H9 (cell line): ENCODE data around the gene VGLL1. TPM values are rescaled to one million over a fixed set of nuclear protein-coding genes. Genes with fewer than 3 reads are reported as not detected.

Experiments used
- DNase-seq: peaks from one replicate; pipeline ENCODE4 v3.0.0-alpha.2; 2017
- H2AFZ ChIP-seq: one replicate; pipeline ENCODE4 v1.6.1; 2013; ENCODE audit warnings: mild to moderate bottlenecking, low read length, control low read depth, moderate library complexity
- H2AK5ac ChIP-seq: 2 replicates; pipeline ENCODE4 v1.6.1; 2013; ENCODE audit warnings: low read length, control low read depth, mixed read lengths; ENCODE audit not compliant: insufficient read length
- H2BK120ac ChIP-seq: one replicate; pipeline ENCODE4 v1.6.1; 2013; ENCODE audit warnings: low read depth, mild to moderate bottlenecking, low read length, control low read depth, inconsistent platforms; ENCODE audit not compliant: poor library complexity, severe bottlenecking
- H2BK12ac ChIP-seq: 2 replicates; pipeline ENCODE4 v1.6.1; 2013; ENCODE audit warnings: low read length, control low read depth, mixed read lengths, low read depth; ENCODE audit not compliant: insufficient read length
- H2BK15ac ChIP-seq: 2 replicates; pipeline ENCODE4 v1.6.1; 2013; ENCODE audit warnings: low read depth, low read length, control low read depth
- H2BK20ac ChIP-seq: one replicate; pipeline ENCODE4 v1.6.1; 2013; ENCODE audit warnings: low read depth, mild to moderate bottlenecking, low read length, control low read depth, inconsistent platforms; ENCODE audit not compliant: poor library complexity, severe bottlenecking
- H2BK5ac ChIP-seq: 2 replicates; pipeline ENCODE4 v1.6.1; 2013; ENCODE audit warnings: low read length, control low read depth, mixed read lengths; ENCODE audit not compliant: insufficient read length
- H3K14ac ChIP-seq: 2 replicates; pipeline ENCODE4 v1.6.1; 2013; ENCODE audit warnings: low read length, control low read depth; ENCODE audit not compliant: insufficient read depth
- H3K18ac ChIP-seq: 2 replicates; pipeline ENCODE4 v1.6.1; 2013; ENCODE audit warnings: low read depth, mild to moderate bottlenecking, mixed read lengths, low read length, control low read depth; ENCODE audit not compliant: insufficient read length
- H3K23ac ChIP-seq: 2 replicates; pipeline ENCODE4 v1.6.1; 2013; ENCODE audit warnings: low read length, control low read depth, mixed read lengths, low read depth; ENCODE audit not compliant: insufficient read length
- H3K23me2 ChIP-seq: 2 replicates; pipeline ENCODE4 v1.6.1; 2013; ENCODE audit warnings: low read depth, mild to moderate bottlenecking, mixed read lengths, low read length, control low read depth; ENCODE audit not compliant: insufficient read length, poor library complexity, severe bottlenecking
- H3K27ac ChIP-seq: 2 replicates; pipeline ENCODE4 v1.5.1; 2013; ENCODE audit warnings: low read length, control low read depth, mixed read lengths, low read depth; ENCODE audit not compliant: insufficient read length
- H3K27me3 ChIP-seq: 2 replicates; pipeline ENCODE4 v1.6.1; 2013; ENCODE audit warnings: low read length, control low read depth, inconsistent platforms; ENCODE audit not compliant: insufficient read depth
- H3K4ac ChIP-seq: 2 replicates; pipeline ENCODE4 v1.6.1; 2013; ENCODE audit warnings: low read depth, mild to moderate bottlenecking, control low read depth, inconsistent platforms, low read length, moderate library complexity
- H3K4me1 ChIP-seq: 2 replicates; pipeline ENCODE4 v1.6.1; 2013; ENCODE audit warnings: low read length, control low read depth, inconsistent platforms; ENCODE audit not compliant: insufficient read depth
- H3K4me2 ChIP-seq: 2 replicates; pipeline ENCODE4 v1.6.1; 2013; ENCODE audit warnings: low read length, control low read depth, mixed read lengths; ENCODE audit not compliant: insufficient read length, insufficient read depth
- H3K56ac ChIP-seq: 2 replicates; pipeline ENCODE4 v1.6.1; 2013; ENCODE audit warnings: low read depth, mild to moderate bottlenecking, mixed read lengths, low read length, control low read depth; ENCODE audit not compliant: insufficient read length
- H3K79me1 ChIP-seq: 2 replicates; pipeline ENCODE4 v1.6.1; 2013; ENCODE audit warnings: low read depth, mild to moderate bottlenecking, moderate library complexity, low read length, control low read depth, inconsistent platforms; ENCODE audit not compliant: insufficient read depth, poor library complexity, severe bottlenecking
- H3K79me2 ChIP-seq: 2 replicates; pipeline ENCODE4 v1.6.1; 2013; ENCODE audit warnings: low read length, control low read depth, inconsistent platforms; ENCODE audit not compliant: insufficient read depth
- H3K9ac ChIP-seq: 2 replicates; pipeline ENCODE4 v1.6.1; 2013; ENCODE audit warnings: low read length, control low read depth, mixed read lengths; ENCODE audit not compliant: insufficient read length; ENCODE audit errors: extremely low read depth
- H3K9me3 ChIP-seq: one replicate; pipeline ENCODE4 v1.6.1; 2013; ENCODE audit warnings: low read depth, low read length, inconsistent platforms; ENCODE audit not compliant: control insufficient read depth
- H3T11ph ChIP-seq: one replicate; pipeline ENCODE4 v1.6.1; 2013; ENCODE audit warnings: mild to moderate bottlenecking, low read length, control low read depth, inconsistent platforms
- H4K20me1 ChIP-seq: one replicate; pipeline ENCODE4 v1.6.1; 2013; ENCODE audit not compliant: control insufficient read depth, insufficient read length, insufficient read depth
- H4K5ac ChIP-seq: 2 replicates; pipeline ENCODE4 v1.6.1; 2013; ENCODE audit warnings: low read depth, mild to moderate bottlenecking, mixed read lengths, low read length, control low read depth; ENCODE audit not compliant: insufficient read length
- H4K8ac ChIP-seq: replicated peaks from 2 replicates; pipeline ENCODE4 v1.6.1; 2013; ENCODE audit warnings: low read length, control low read depth, mixed read lengths, low read depth; ENCODE audit not compliant: insufficient read length
- H4K91ac ChIP-seq: 2 replicates; pipeline ENCODE4 v1.6.1; 2013; ENCODE audit warnings: low read depth, mild to moderate bottlenecking, moderate library complexity, mixed read lengths, low read length, control low read depth; ENCODE audit not compliant: insufficient read length
- H3K27ac Mint-ChIP-seq, 3 experiments: 2 replicates in 2 of 3; 3 replicates in 1 of 3; pipeline ENCODE4 v1.8.0; 2020 to 2021; ENCODE audit warnings: mixed read lengths in 3 of 3, mild to moderate bottlenecking in 1 of 3, moderate library complexity in 1 of 3
- H3K27me3 Mint-ChIP-seq: 2 replicates; pipeline ENCODE4 v1.8.0; 2021; ENCODE audit warnings: low read depth, mild to moderate bottlenecking, moderate library complexity, mixed read lengths
- H3K36me3 Mint-ChIP-seq, 3 experiments: 2 replicates in 2 of 3; 3 replicates in 1 of 3; pipeline ENCODE4 v1.8.0; 2020 to 2021; ENCODE audit warnings: low read depth in 3 of 3, mixed read lengths in 3 of 3; ENCODE audit not compliant: insufficient read depth in 1 of 3
- H3K4me1 Mint-ChIP-seq, 2 experiments: 2 replicates each; pipeline ENCODE4 v1.8.0; 2020; ENCODE audit warnings: mixed read lengths in 2 of 2
- H3K4me3 Mint-ChIP-seq, 2 experiments: 2 replicates in 1 of 2; 3 replicates in 1 of 2; pipeline ENCODE4 v1.8.0; 2020 to 2021; ENCODE audit warnings: mild to moderate bottlenecking in 2 of 2, mixed read lengths in 2 of 2, moderate library complexity in 1 of 2
- H3K9me3 Mint-ChIP-seq, 2 experiments: 2 replicates in 1 of 2; 3 replicates in 1 of 2; pipeline ENCODE4 v1.8.0; 2020; ENCODE audit warnings: mild to moderate bottlenecking in 2 of 2, mixed read lengths in 2 of 2, moderate library complexity in 1 of 2
- WGBS: extraction: QIAGEN DNeasy Blood & Tissue Kit; methylation state at CpG from one replicate; pipeline ENCODE4 v1.1.7; 2013; ENCODE audit warnings: missing lambda C conversion rate, low lambda C conversion rate, mixed read lengths; ENCODE audit not compliant: insufficient read length; ENCODE audit errors: extremely low coverage; 5-methylcytosine and 5-hydroxymethylcytosine counted together
- total RNA-seq: library from RNA; stranded (reverse); gene quantifications from 2 replicates; pipeline ENCODE4 v1.2.1, GENCODE V29; 2021
- TF ChIP-seq, protein P1 (sequence below): fragments of 200-600 bp; sonication (generic); conservative IDR thresholded peaks from 3 replicates; pipeline ENCODE4 v1.8.0; 2021; ENCODE audit warnings: antibody characterized with exemption, mild to moderate bottlenecking

The VGLL1 gene
- total RNA-seq, 1 experiment from 2014 or later, result not detected

DNA sequence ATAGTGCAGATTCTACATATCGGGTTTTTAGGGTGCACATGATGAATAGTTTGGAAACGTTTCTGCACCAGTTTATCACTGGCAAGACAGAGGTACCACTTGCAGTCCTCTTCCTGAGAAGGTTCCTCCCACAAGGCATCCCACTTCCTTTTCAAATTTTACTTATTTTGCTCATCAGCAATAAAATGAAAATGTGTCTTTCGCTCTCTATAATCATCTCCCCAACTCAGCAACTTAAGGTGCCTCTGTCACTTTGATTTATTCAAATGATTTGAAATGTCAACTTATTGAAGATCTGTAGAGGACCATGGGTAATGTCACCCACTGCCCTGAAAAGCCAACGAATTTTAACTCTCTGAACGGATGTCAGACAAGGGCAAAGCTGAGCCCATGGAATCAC is 53.2 kb downstream of the VGLL1 start:
- Mint-ChIP-seq H3K27me3 (no peaks in the 10 kb centered on the region), H3K4me3 (no peak overlapping the region), H3K27ac (no peak overlapping the region), H3K36me3 (peaks cover 0 to 3% (median 0%) of the 10 kb centered on the region in 3 experiments; a peak in 1 of 7 replicates), H3K4me1 (peaks cover 0 to 5% of the 10 kb centered on the region in 2 experiments; a peak in 2 of 4 replicates), H3K9me3 (peaks cover 47 to 62% of the 10 kb centered on the region in 2 experiments)
- no peak overlapping the region for H2AFZ ChIP-seq
- no peaks in the 10 kb centered on the region for H3K79me2 ChIP-seq
- no peak overlapping the region for H2AK5ac ChIP-seq
- no peak overlapping the region for H3K4me2 ChIP-seq
- no peak overlapping the region for H3K18ac ChIP-seq
- no CpG with 5 or more reads among the region's 5 CpGs for WGBS
- H3K79me1 ChIP-seq, result no peaks in the 10 kb centered on the region
- H2BK20ac ChIP-seq, result no peak overlapping the region
- H2BK15ac ChIP-seq, result no peak overlapping the region
- no peaks in the 10 kb centered on the region for H3K27me3 ChIP-seq
- H2BK5ac ChIP-seq, result no peak overlapping the region
- no peaks in the 10 kb centered on the region for H3K4me1 ChIP-seq
- no peak overlapping the region for H3K27ac ChIP-seq
- no peak overlapping the region for H2BK12ac ChIP-seq
- H3K23me2 ChIP-seq, result no peaks in the 10 kb centered on the region
- H3K23ac ChIP-seq, result no peak overlapping the region
- H4K91ac ChIP-seq, result no peak overlapping the region
- H2BK120ac ChIP-seq, result no peak overlapping the region
- H3K9me3 ChIP-seq, result peaks cover 49% of the 10 kb centered on the region
- no peak overlapping the region for H4K5ac ChIP-seq
- H4K20me1 ChIP-seq, result no peaks in the 10 kb centered on the region
- no peak overlapping the region for H4K8ac ChIP-seq
- H3K14ac ChIP-seq, result no peak overlapping the region
- H3K4ac ChIP-seq, result no peak overlapping the region
- H3T11ph ChIP-seq, result no peak overlapping the region
- TF ChIP-seq, protein P1, sequence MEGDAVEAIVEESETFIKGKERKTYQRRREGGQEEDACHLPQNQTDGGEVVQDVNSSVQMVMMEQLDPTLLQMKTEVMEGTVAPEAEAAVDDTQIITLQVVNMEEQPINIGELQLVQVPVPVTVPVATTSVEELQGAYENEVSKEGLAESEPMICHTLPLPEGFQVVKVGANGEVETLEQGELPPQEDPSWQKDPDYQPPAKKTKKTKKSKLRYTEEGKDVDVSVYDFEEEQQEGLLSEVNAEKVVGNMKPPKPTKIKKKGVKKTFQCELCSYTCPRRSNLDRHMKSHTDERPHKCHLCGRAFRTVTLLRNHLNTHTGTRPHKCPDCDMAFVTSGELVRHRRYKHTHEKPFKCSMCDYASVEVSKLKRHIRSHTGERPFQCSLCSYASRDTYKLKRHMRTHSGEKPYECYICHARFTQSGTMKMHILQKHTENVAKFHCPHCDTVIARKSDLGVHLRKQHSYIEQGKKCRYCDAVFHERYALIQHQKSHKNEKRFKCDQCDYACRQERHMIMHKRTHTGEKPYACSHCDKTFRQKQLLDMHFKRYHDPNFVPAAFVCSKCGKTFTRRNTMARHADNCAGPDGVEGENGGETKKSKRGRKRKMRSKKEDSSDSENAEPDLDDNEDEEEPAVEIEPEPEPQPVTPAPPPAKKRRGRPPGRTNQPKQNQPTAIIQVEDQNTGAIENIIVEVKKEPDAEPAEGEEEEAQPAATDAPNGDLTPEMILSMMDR, result no peak
- no peak overlapping the region for H3K9ac ChIP-seq
- DNase-seq, result no peak
- H3K56ac ChIP-seq, result no peak overlapping the region
